Left colon (tissue), 2 donors: ENCODE results near the gene PITPNC1. TPM values are rescaled to one million over a fixed set of nuclear protein-coding genes. Genes with fewer than 3 reads are reported as not detected.
"Not testable (repeated sequence)": the region's sequence is repeated elsewhere in the genome, so short reads cannot be mapped to it uniquely, and the experiment has no call there.

Experiments
- ATAC-seq: fragments of 200-7000 bp; cut with Tn5 transposase; one replicate; pipeline ENCODE4 v1.9.1; 2020; ENCODE audit warnings: mild to moderate bottlenecking, moderate library complexity
- DNase-seq, 2 donors: peaks; one replicate each; pipeline ENCODE4 v3.0.0-alpha.2; 2020
- intact Hi-C, 2 donors: fragments of 100-400 bp; cut with DNase I in 1 of 2; cut with micrococcal nuclease in 1 of 2; formaldehyde crosslinking; loops; one replicate each; pipeline versions ENCODE4 v1.11.2 to v1.14.0; 2022; cut with DNase I, micrococcal nuclease
- total RNA-seq, 2 donors: library from RNA; stranded (reverse); fragmentation: NEBNext Ultra II Directional; extraction: Animal tissue kit (Norgen Biotek cat#: 25700); gene quantifications; one replicate each; pipeline ENCODE4 v1.2.1, GENCODE V29; 2021
- donor health status: DM: no; HTN: no; CAD: no.
- donor health status: DM: yes; HTN: yes; CAD: no.

Gene PITPNC1
- total RNA-seq, 2 donors from 2014 or later = 13.7 to 15.6 TPM

DNA sequence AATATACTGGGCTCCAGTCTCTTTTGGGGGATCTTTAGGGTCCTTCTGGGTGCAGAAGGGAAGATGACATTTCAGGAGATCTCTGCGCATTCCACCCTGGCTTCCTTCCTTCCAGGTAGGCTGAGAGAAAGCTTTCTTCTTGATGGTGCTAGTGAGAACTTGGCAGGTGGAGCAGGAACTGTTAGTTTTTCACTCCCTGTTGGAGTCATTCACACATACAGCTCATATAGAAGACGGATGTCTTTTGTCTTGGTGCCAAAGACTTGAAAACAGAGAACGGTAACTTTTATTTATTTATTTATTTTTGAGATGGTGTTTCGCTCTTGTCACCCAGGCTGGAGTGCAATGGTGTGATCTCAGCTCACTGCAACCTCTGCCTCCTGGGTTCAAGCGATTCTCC is 43.9 kb downstream of the PITPNC1 start:
- ATAC-seq (peak; percentile 58), DNase-seq (no peak)
- intact Hi-C loops = no loop called here

- ATAC-seq (peak; percentile 85), DNase-seq (peak in 1 of 2 donors; percentile 63)
- intact Hi-C loops = no loop called here
Observed at GRCh38 chr17:67421869-67422273, 44.8 kb downstream of the PITPNC1 start.

- intact Hi-C loops = not testable (repeated sequence)
- ATAC-seq (peak; percentile 65), DNase-seq (peak; percentile 54 to 65)
Observed at GRCh38 chr17:67422296-67422695, 45.2 kb downstream of the PITPNC1 start.

DNA sequence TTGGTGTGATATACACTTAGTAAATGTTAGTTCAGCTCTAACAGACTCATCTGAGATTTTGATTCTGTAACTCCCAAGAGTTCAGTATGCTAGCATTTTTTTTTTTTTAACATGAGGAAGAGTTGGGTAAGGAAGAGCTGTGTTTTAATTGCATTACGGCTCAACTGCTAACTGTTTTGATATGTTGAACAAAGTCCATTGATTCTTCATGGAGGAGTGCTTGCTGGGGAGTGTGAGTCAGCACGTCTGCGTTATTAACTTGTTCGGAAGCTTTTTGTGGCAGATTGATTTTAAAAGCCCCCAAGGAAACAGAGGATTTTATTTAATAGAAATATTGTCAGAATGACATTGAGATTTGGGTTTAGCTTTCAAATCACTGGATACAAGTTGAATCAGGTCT is 45.8 kb downstream of the PITPNC1 start:
- peak; percentile 74 for ATAC-seq

GRCh38 chr17:67425571-67426160 is 48.6 kb downstream of the PITPNC1 start:
- ATAC-seq (no peak), DNase-seq (no peak)
- intact Hi-C loops = no loop called here

More for the DNA sequence above, 45.8 kb downstream of the PITPNC1 start:
- DNase-seq = peak in 1 of 2 donors; percentile 41
- intact Hi-C loops = no loop called here

GRCh38 chr17:67427424-67427823 is 50.3 kb downstream of the PITPNC1 start:
- intact Hi-C loops = no loop called here
- ATAC-seq (no peak), DNase-seq (no peak)

DNA sequence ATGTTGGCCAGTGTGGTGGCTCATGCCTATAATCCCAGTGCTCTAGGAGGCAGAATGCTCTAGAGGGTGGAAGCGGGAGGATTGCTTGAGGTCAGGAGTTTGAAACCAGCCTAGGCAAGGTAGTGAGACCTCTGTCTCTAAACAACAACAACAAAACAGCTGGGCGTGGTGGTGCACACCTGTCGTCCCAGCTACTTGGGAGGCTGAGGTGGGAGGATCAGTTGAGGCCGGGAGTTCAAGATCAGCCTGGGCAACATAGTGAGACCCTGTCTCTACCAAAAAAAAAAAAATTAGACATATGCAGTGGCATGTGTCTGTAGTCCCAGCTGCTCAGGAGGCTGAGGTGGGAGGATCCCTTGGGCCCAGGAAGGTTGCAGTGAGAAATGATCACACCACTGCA is 53.4 kb downstream of the PITPNC1 start:
- DNase-seq, intact Hi-C loops, ATAC-seq: not testable (repeated sequence)

DNA sequence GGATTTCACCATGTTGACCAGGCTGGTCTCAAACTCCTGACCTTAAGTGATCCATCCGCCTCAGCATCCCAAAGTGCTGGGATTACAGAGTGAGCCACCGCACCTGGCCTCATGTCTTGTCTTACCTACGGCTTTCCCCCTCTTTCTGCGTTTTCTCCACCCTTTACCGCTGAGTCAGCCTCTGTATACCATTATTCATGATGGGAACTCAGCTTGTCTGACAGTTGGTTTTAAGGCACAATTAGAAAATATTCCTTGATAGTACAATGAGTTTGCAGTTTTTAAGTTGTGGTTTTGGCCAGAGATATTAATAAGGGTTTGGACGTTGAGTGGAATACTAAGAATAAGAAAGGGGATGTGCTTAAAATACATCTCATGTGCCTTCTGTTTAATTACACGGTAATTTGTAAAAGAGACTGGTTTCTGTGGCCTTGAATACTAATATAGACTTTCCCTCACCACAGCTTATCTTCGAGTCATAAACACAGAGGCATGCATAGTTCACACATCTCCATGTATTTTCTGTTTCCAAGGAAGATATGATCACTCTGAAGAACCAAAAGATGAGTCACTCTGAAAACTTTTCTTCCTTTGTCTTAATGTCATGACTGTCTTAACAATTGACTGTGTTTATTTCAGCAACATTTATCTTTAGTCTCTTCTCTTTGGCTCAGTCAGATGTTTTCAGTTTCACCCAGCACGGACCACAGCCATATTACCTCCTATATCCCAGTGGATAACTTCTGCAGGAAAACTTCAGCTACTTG is 54.4 kb downstream of the PITPNC1 start:
- DNase-seq (no peak), ATAC-seq (peak; percentile 42)
- intact Hi-C loops = no loop called here

GRCh38 chr17:67433248-67433924 is 56.3 kb downstream of the PITPNC1 start:
- DNase-seq (no peak), ATAC-seq (peak; percentile 34)
- intact Hi-C loops = no loop called here

DNA sequence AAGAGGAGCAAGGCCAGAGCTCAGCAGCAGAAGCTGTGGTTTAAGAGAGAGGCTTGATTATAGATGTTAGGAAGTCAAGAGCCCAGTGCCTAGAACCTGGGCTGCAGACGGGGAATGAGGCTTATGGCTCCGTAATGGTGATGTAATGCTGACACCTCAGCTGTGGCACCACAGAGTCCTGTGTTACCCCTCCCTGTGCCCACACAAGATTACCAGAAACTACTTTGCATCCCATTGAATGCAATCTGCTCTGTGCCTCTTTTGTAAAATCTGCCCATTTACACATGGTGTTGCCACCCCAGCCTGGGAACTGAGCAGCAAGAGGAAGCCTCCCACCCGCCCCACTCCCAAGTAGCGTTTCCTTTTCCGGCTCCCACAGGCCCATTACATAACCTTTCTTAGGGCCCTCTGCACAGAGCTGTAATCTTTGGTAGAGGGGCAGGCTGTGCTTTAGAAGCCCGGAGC is 57.0 kb downstream of the PITPNC1 start:
- peak; percentile 18 for ATAC-seq
- intact Hi-C loops = no loop called here
- DNase-seq = peak in 1 of 2 donors; percentile 31

DNA sequence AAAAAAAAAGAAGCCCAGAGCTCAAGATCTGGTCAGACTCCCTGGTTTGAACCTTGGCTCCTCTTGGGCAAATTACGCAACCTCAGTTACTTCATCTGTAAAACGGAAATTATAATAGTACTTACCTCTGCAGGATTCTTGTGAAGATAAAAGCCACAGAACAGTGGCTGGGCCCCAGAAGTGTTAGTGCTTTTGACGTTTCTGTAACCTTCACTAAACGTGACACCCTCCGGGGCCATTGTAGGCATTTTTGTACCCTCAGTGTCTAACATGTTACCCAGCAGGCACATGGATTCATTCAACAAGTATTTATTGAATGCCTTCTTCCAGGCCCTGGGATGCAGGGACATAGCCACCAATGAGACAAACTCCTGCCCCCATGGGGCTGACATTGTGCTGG is 58.0 kb downstream of the PITPNC1 start:
- intact Hi-C loops = no loop called here
- ATAC-seq = peak; percentile 54
- no peak for DNase-seq

DNA sequence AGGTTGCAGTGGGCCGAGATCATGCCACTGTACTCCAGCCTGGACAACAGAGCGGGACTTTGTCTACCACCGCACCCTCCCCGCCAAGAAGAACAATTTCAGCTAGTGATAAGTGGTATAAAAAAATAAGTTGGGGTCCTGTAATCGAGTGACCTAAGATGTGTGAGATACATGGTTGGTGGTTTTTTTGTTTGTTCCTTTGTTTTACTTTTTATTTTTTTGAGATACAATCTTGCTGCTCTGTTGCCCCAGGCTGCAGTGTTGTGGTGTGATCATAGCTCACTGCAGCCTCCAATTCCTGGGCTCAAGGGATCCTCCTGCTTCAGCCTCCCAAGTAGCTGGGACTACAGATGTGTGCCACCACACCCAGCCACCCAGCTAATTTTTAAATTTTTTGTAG is 58.7 kb downstream of the PITPNC1 start:
- intact Hi-C loops = no loop called here
- DNase-seq = no peak
- no peak for ATAC-seq

- intact Hi-C loops = no loop called here
Observed at GRCh38 chr17:67436233-67436632, 59.2 kb downstream of the PITPNC1 start.

DNA sequence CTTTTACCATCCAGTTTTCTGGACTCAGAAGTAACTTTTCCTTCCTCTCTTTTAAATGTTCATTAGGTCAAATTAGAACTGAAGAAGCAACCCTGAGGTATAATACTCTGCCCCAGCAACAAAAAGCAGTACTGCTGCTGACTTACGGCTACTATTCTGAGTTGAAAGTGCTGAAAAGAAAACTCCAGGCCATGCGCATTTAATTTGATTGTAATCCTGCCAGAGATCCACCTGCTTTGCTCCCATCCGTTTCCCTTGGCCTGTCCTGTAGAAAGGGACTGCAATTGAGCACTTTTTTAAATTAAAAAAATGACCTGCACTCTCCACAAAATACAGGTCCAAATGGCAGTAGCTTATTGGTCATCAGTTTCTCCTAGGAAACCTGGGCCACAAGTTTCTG is 61.6 kb downstream of the PITPNC1 start:
- DNase-seq = no peak
- ATAC-seq = no peak
- intact Hi-C loops = no loop called here

More at GRCh38 chr17:67436233-67436632, 59.2 kb downstream of the PITPNC1 start:
- ATAC-seq (no peak), DNase-seq (no peak)

- intact Hi-C loops = no loop called here
- no peak for ATAC-seq
- DNase-seq = no peak
Observed at GRCh38 chr17:67439269-67439668, 62.2 kb downstream of the PITPNC1 start.

DNA sequence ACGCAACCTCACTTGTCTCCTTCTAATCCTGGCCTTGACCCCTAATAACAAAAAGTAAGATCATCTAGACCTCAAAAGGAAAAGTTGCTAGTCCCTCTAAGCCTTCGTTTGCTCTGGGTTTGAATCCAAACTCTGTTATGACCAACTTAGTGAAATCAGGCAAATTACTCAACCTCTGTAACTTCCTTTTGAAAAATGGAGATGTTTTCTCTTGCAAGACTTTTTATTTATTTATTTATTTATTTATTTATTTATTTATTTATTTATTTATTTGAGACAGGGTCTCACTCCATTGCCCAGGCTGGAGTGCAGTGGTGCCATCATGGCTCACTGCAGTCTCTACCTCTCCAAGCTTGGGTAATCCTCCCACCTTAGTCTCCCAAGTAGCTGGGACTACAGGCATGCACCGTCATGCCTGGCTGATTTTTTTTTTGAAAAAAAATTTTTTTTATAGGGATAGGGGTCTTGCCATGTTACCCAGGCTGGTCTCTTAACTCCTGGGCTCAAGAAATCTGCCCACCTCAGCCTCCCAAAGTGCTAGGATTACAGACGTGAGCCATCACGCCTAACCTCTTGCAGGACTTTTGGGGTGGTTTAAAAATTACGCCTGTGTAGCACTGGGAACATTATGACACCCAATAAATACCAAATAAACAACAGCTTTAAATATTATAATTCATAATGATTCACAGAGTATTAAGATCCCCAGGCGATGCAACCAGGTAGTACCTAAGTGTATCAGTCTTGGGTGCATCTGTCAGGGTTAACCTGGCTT is 63.4 kb downstream of the PITPNC1 start:
- intact Hi-C loops = no loop called here
- ATAC-seq (no peak), DNase-seq (no peak)

DNA sequence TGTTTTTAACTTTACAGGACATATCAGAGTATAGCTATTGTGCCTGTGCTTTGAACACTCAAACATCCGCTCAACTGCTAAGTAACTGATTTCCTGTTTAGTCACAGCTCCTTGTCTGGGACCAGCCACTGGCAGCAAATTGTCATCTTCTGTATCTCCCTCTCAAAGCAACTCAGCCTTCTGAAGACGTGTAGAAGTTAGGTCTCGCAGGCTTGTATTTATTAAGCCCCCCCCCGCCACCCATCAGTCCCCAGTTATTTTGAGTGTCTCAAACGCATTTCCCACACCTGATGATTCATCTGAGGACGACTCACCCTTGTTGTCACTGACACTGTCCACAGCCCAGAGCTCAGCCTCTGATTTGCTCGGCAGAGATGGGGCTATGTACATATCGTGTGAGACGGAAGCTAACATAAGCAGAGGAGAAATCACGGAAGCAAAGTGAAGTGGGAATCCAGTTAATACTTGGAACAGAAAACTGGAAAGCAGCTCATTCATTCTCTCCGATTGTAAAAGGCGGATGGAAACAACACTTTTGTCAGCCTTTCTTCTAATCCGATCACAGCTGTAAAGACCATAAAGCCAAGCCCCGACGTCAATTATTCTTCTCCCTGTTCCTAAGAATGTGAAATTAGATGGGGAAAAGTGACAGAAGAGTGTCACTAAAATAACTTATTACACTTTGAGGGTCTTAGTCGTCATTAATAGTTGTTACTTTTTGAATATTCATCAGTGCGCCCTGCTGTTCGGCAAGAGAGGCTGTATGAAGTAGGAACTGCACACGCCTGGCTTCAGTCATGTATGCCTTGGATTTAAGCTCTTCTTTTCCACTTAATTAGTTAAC is 64.2 kb downstream of the PITPNC1 start:
- intact Hi-C loops = no loop called here
- ATAC-seq (peak; percentile 94), DNase-seq (peak; percentile 23 to 44)

- peak; percentile 12 for ATAC-seq
- intact Hi-C loops = no loop called here
- no peak for DNase-seq
Observed at GRCh38 chr17:67441896-67442219, 64.8 kb downstream of the PITPNC1 start.
